Prostate gland (tissue), 2 donors: Measurements from ENCODE around the gene ARHGEF37. TPM values are rescaled to one million over a fixed set of nuclear protein-coding genes. Genes with fewer than 3 reads are reported as not detected.

Source experiments
- DNase-seq: peaks from one replicate; pipeline ENCODE4 v3.0.0-alpha.2; 2019; ENCODE audit warnings: low spot score
- H3K27ac ChIP-seq, 2 donors: fragments of 200-600 bp; sonication (generic); 2 replicates each; pipeline ENCODE4 v1.5.1; 2017 to 2019
- H3K27me3 ChIP-seq: fragments of 200-600 bp; sonication (generic); replicated peaks from 2 replicates; pipeline ENCODE4 v1.5.1; 2019; ENCODE audit not compliant: insufficient read depth
- H3K36me3 ChIP-seq, 2 donors: fragments of 200-600 bp; sonication (generic); 1 replicate in 1 of 2; 2 replicates in 1 of 2; pipeline versions ENCODE4 v1.5.1 to v1.8.1; 2017 to 2019
- H3K4me1 ChIP-seq: fragments of 200-600 bp; sonication (generic); replicated peaks from 2 replicates; pipeline ENCODE4 v1.5.1; 2019
- H3K4me3 ChIP-seq, 2 donors: fragments of 200-600 bp; sonication (generic); 2 replicates each; pipeline ENCODE4 v1.5.1; 2017 to 2019
- H3K9me3 ChIP-seq: fragments of 200-600 bp; sonication (generic); 2 replicates; pipeline ENCODE4 v1.5.1; 2017
- POLR2A ChIP-seq: fragments of 450-650 bp; IDR thresholded peaks from one replicate; pipeline ENCODE4 v1.6.1; 2016; ENCODE audit warnings: antibody characterized with exemption, mild to moderate bottlenecking
- POLR2AphosphoS5 ChIP-seq: sonication (generic); formaldehyde crosslinking; IDR thresholded peaks from one replicate; pipeline ENCODE4 v1.6.1; 2017; ENCODE audit warnings: antibody characterized with exemption
- WGBS: methylation state at CpG from one replicate; pipeline ENCODE4 v1.1.5; 2018; 5-methylcytosine and 5-hydroxymethylcytosine counted together
- intact Hi-C: fragments of 100-400 bp; cut with DNase I; formaldehyde crosslinking; loops from one replicate; pipeline ENCODE4 v1.14.2; 2022
- total RNA-seq, 2 donors: library from RNA; depleted of rRNA; stranded (reverse); fragments of >200 nt; gene quantifications; one replicate each; pipeline ENCODE4 v1.1.0, GENCODE V29; 2016
- TF ChIP-seq, protein P1 (sequence below), 4 experiments: fragments of 200-600 bp in 2 of 4; fragments of 450-650 bp in 2 of 4; sonication (generic) in 2 of 4; IDR thresholded peaks; 1 replicate in 3 of 4; 2 replicates in 1 of 4; pipeline ENCODE4 v1.5.1; 2016 to 2019; ENCODE audit warnings: antibody characterized with exemption in 4 of 4, mild to moderate bottlenecking in 2 of 4, moderate library complexity in 2 of 4

ARHGEF37 gene
- total RNA-seq, 2 donors from 2014 or later = 50.4 to 61.1 TPM

DNA sequence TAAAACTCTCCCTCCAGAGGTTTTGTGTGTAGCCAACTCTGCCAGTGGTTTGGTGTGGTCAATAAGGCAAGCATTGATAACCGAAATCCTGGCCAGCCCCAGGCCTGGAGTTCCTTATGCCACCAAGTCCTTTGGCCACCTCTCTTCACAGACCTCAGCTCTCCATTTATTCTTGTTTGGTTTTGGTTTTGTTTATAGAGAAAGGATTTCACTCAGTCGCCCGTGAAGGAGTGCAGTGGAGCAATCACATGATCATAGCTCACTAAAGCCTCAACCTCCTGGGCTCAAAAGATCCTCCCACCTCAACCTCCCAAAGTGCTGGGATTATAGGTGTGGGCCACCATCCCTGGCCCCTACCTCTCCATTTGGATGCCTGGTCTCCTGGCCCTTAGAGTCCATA is 93.4 kb downstream of the ARHGEF37 start:
- WGBS = 78% methylated on average over 3 of the region's 3 CpGs
- H3K4me3 ChIP-seq = no peak overlapping the region
- intact Hi-C loops = loop anchor here (5.0 kb wide), 1 partner anchor 43 kb away; no protein-coding TSS in a partner anchor
- TF ChIP-seq POLR2A (no peak), POLR2AphosphoS5 (no peak)
- TF ChIP-seq, protein P1, sequence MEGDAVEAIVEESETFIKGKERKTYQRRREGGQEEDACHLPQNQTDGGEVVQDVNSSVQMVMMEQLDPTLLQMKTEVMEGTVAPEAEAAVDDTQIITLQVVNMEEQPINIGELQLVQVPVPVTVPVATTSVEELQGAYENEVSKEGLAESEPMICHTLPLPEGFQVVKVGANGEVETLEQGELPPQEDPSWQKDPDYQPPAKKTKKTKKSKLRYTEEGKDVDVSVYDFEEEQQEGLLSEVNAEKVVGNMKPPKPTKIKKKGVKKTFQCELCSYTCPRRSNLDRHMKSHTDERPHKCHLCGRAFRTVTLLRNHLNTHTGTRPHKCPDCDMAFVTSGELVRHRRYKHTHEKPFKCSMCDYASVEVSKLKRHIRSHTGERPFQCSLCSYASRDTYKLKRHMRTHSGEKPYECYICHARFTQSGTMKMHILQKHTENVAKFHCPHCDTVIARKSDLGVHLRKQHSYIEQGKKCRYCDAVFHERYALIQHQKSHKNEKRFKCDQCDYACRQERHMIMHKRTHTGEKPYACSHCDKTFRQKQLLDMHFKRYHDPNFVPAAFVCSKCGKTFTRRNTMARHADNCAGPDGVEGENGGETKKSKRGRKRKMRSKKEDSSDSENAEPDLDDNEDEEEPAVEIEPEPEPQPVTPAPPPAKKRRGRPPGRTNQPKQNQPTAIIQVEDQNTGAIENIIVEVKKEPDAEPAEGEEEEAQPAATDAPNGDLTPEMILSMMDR (IDR thresholded peaks at IDR 0.05) = no peak
- H3K9me3 ChIP-seq = no peaks in the 10 kb centered on the region
- no peak overlapping the region for H3K27ac ChIP-seq
- no peaks in the 10 kb centered on the region for H3K27me3 ChIP-seq
- H3K36me3 ChIP-seq = no peaks in the 10 kb centered on the region
- H3K4me1 ChIP-seq = no peaks in the 10 kb centered on the region
- DNase-seq = no peak

DNA sequence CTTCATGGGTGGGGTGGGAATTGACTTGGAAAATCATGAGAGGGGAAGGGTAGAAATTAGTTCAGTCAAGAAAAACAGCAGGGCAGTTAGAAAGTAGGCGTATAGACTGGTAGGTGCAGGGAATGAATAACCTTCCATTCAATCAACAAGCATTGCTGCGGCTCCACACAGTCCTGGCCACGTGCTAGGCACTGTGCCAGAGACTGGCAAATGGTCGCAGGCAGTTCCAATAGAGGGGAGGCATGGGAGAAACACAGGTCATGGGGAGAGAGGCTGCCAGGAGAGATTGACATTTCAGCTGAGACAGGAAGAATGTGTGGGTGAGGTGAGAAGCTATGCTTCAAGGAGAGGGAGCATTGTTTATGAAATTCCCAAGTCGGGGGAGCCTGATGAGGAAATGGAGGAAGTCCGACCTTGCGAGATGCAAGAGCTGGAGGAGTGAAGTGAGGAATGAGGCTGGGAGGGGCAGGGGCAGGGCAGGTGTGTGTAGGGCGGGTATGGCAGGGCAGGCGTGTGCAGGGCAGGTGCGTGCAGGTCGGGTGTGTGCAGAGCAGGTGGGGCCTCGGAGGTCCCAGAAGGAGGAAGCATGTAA is 94.4 kb downstream of the ARHGEF37 start:
- TF ChIP-seq POLR2AphosphoS5 (no peak), POLR2A (no peak)
- no peak overlapping the region for H3K27ac ChIP-seq
- no peaks in the 10 kb centered on the region for H3K36me3 ChIP-seq
- no peak for DNase-seq
- no peaks in the 10 kb centered on the region for H3K4me1 ChIP-seq
- WGBS = 47% methylated on average over 12 of the region's 12 CpGs
- no peaks in the 10 kb centered on the region for H3K27me3 ChIP-seq
- intact Hi-C loops = loop anchor here (5.0 kb wide), 1 partner anchor 42 kb away; no protein-coding TSS in a partner anchor
- H3K9me3 ChIP-seq = no peaks in the 10 kb centered on the region
- no peak overlapping the region for H3K4me3 ChIP-seq

DNA sequence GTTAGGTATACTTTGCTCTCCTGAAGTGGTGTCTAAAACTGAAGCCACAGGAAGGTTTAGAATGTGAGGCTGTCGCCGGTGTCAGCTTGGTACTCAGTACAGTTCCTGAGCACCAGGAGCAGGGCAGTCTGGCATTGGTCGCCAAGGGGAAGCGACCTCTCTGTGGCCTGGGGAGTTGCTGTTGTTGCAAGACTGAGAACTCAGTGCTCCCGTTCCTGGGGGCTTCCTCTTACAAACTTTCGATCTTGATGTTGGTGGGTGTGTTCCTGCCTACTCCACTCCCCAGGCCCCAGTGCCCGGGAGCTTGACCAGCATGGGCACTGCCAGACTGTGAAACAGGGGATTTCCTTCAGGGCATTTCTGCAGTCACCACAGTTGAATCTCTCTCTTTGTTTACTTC is 96.4 kb downstream of the ARHGEF37 start:
- H3K4me3 ChIP-seq = no peak overlapping the region
- WGBS = 87% methylated on average over 7 of the region's 7 CpGs
- no peaks in the 10 kb centered on the region for H3K9me3 ChIP-seq
- H3K27ac ChIP-seq = no peak overlapping the region
- no peak for DNase-seq
- TF ChIP-seq, protein P1 (IDR thresholded peaks at IDR 0.05) = no peak
- TF ChIP-seq POLR2A (no peak), POLR2AphosphoS5 (no peak)
- no peaks in the 10 kb centered on the region for H3K4me1 ChIP-seq
- no peaks in the 10 kb centered on the region for H3K27me3 ChIP-seq
- intact Hi-C loops = loop anchor here (5.0 kb wide), 1 partner anchor 40 kb away; no protein-coding TSS in a partner anchor
- no peaks in the 10 kb centered on the region for H3K36me3 ChIP-seq

DNA sequence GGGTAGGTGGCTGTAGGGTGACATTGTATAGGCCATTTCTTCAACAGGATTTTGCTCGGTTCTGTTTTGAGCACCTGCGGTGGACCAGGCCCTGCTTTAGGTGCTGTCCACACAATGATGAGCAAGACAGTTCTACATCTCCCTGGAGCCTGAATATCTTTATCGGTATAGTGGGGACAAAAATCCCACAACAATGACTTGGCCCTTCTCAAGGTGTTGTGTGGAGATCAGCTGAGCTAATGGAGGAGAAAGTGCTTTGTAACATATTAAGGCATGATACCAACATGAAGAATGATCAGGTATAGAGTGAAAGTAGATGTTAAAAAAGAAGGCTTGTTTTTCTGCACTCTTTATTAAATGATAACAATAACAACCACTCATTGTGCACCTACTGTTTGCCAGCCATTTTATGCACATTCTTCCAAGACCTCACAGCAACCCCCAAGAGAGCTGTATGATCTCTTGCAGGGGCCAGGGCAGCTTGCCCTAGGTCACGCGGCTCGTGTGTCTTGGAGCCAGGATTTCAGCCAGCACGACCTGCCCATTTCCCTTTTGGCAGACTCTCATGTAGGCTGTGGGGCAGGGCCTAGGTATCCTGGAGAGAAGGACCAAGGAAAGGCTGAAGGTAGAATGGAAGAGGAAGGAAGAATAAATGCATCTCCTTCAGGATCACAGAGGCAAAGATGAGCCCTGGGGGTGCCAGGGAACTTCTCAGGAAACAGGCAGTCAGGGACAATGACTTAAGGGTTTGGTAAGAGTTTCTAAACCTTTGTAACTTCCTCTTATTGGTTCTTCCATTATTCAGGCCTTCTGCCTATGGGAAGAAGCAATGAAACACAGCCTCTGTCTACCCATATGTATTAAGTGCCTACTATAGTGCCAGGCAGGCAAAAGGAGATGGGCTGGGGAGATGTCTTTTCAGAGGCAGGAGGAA is 98.8 kb downstream of the ARHGEF37 start:
- TF ChIP-seq POLR2AphosphoS5 (no peak), POLR2A (no peak)
- TF ChIP-seq, protein P1 (IDR thresholded peaks at IDR 0.05) = no peak
- no peak for DNase-seq
- no peak overlapping the region for H3K4me3 ChIP-seq
- no peaks in the 10 kb centered on the region for H3K9me3 ChIP-seq
- no peaks in the 10 kb centered on the region for H3K27me3 ChIP-seq
- no peaks in the 10 kb centered on the region for H3K4me1 ChIP-seq
- H3K27ac ChIP-seq = no peak overlapping the region
- intact Hi-C loops = loop anchor here (5.0 kb wide), 1 partner anchor 37 kb away; no protein-coding TSS in a partner anchor
- WGBS = 80% methylated on average over 7 of the region's 7 CpGs
- H3K36me3 ChIP-seq = no peaks in the 10 kb centered on the region

DNA sequence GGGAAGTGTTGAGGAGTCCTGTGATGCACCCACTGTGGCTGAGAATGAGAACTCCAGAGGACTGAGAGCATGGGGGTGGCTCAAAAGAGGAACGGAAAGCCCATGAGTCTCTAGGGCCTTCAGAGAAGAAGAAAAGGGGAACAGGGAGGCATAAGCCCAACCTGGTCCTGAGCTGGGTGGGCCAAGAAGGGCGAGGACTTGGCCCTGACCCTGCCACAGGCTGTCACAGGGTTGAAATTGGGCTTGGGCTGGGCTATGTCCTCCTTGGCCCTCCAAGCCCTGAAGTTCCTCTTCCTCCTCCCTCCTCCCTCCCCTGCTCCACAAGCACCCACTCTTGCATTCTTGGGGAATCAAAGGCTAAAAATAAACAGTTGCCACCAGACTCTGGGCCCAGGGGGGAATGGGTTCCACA is 99.5 kb downstream of the ARHGEF37 start:
- Histone ChIP-seq H3K4me3 (no peak overlapping the region), H3K4me1 (no peaks in the 10 kb centered on the region), H3K9me3 (no peaks in the 10 kb centered on the region), H3K27me3 (no peaks in the 10 kb centered on the region), H3K36me3 (no peaks in the 10 kb centered on the region), H3K27ac (no peak overlapping the region)
- WGBS = 75% methylated on average over 2 of the region's 2 CpGs
- DNase-seq = no peak
- TF ChIP-seq POLR2AphosphoS5 (no peak), POLR2A (no peak)
- TF ChIP-seq, protein P1 (IDR thresholded peaks at IDR 0.05) = no peak
- intact Hi-C loops = no loop called here
